ENCODE data around the gene LRRC73.
A peak's percentile ranks its signal among the peaks of the same experiment; 100 is the strongest.

LRRC73 gene

DNA sequence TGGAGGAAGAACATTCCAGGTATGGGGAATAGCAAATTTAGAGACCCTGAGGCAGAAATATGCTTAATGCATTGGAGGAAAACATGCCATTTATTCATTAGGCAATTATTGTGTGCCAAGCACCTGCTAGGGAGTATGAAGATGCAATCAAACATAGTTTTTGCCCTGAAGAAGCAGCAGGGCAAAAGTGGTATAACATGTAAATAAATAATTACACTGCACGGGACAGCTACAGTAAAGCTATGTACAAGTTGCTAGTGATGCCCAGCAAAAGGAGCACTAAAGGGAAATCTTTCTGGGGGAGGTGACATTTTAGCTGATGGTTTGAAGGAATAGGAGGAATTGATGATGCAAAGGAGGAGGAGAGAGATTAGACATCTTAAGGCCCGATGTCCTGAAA lies 33.4 kb downstream of the LRRC73 start:
- no peak for DNase-seq
- Histone ChIP-seq H3K4me3 (ENCODE audit: low read depth, low read length) (peak overlapping the region; percentile 71), H3K27me3 (replicated peaks) (no peaks in the 10 kb centered on the region), H3K27ac (no peak overlapping the region), H3K36me3 (replicated peaks) (no peaks in the 10 kb centered on the region)
- in situ Hi-C loops (cut with HindIII; ENCODE audit: low pct_ligation_motif_present, low sequenced_read_pairs), result no loop called here
- TF ChIP-seq CTCF (IDR thresholded peaks at IDR 0.05; ENCODE audit: low read depth, low read length, missing control alignments), result no peak

DNA sequence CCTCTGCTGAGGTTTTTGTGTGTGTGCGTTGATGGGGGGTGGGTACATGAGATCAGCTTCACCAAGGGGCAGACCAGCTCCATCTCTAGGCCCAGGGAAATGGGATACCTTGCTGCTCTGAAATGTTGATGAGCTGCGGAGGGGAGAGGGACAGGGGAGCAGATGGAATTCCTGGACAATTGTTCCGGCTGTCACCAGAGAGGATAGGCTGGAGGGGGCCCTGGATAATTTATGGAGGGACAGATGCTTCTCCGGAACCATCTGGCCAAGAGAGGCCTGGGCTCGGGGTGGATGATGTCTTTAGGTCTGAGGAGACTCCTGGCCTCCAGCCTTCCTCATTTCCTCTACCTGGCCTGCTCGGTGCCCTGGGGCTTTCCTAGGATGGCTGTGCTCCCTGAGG lies 34.6 kb downstream of the LRRC73 start:
- in situ Hi-C loops (cut with HindIII; ENCODE audit: low pct_ligation_motif_present, low sequenced_read_pairs), result no loop called here
- H3K27ac ChIP-seq, result no peak overlapping the region
- DNase-seq, result no peak
- H3K4me3 ChIP-seq (ENCODE audit: low read depth, low read length), result no peak overlapping the region
- no peaks in the 10 kb centered on the region for H3K36me3 ChIP-seq (replicated peaks)
- H3K27me3 ChIP-seq (replicated peaks), result no peaks in the 10 kb centered on the region
- TF ChIP-seq CTCF (IDR thresholded peaks at IDR 0.05; ENCODE audit: low read depth, low read length, missing control alignments), result no peak

GRCh38 chr6:43472515-43472914 lies 37.6 kb downstream of the LRRC73 start:
- Histone ChIP-seq H3K4me3 (ENCODE audit: low read depth, low read length) (no peak overlapping the region), H3K36me3 (replicated peaks) (no peaks in the 10 kb centered on the region), H3K27me3 (replicated peaks) (no peaks in the 10 kb centered on the region), H3K27ac (no peak overlapping the region)
- in situ Hi-C loops (cut with HindIII; ENCODE audit: low pct_ligation_motif_present, low sequenced_read_pairs), result no loop called here
- no peak for TF ChIP-seq CTCF (IDR thresholded peaks at IDR 0.05; ENCODE audit: low read depth, low read length, missing control alignments)
- no peak for DNase-seq

DNA sequence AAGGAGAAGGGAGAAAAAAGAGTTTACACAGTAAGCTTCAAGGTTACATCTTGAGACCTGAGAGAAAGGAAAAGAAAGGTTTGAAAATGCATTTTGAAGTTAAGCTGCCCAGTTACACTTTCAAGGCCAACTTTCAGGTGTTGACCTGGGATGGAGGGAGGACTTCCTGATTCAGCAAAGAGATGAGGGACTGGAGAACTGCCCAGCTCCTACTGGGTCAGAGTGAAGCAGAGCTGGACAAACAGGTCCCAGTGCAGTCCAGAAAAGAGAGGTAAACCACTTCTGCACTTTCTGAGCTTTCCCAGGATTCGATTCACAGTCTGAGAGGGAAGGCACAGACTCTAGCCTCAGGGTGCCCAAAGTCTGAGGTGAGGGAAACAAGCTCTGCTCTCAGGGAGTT lies 38.7 kb downstream of the LRRC73 start:
- Histone ChIP-seq H3K36me3 (replicated peaks) (no peaks in the 10 kb centered on the region), H3K4me3 (ENCODE audit: low read depth, low read length) (no peak overlapping the region), H3K27ac (no peak overlapping the region), H3K27me3 (replicated peaks) (no peaks in the 10 kb centered on the region)
- in situ Hi-C loops (cut with HindIII; ENCODE audit: low pct_ligation_motif_present, low sequenced_read_pairs), result no loop called here
- no peak for DNase-seq
- TF ChIP-seq CTCF (IDR thresholded peaks at IDR 0.05; ENCODE audit: low read depth, low read length, missing control alignments), result no peak

GRCh38 chr6:43469947-43470346 lies 40.2 kb downstream of the LRRC73 start:
- in situ Hi-C loops (cut with HindIII; ENCODE audit: low pct_ligation_motif_present, low sequenced_read_pairs), result no loop called here
- Histone ChIP-seq H3K27me3 (replicated peaks) (no peaks in the 10 kb centered on the region), H3K27ac (no peak overlapping the region), H3K4me3 (ENCODE audit: low read depth, low read length) (no peak overlapping the region), H3K36me3 (replicated peaks) (no peaks in the 10 kb centered on the region)
- no peak for DNase-seq
- TF ChIP-seq CTCF (IDR thresholded peaks at IDR 0.05; ENCODE audit: low read depth, low read length, missing control alignments), result no peak

Data from brain microvascular endothelial cell (primary cell).